ENCODE results near the gene OR51V1. TPM values are rescaled to one million over a fixed set of nuclear protein-coding genes. Genes with fewer than 3 reads are reported as not detected.
A peak's percentile ranks its signal among the peaks of the same experiment; 100 is the strongest.

OR51V1 gene
- polyA plus RNA-seq, 1 experiment: not detected

GRCh38 chr11:5235364-5236095, 35.0 kb upstream of the OR51V1 start:
- ChIA-PET POLR2A (no interaction called here), CTCF (no interaction called here)
- TF ChIP-seq, protein P1, sequence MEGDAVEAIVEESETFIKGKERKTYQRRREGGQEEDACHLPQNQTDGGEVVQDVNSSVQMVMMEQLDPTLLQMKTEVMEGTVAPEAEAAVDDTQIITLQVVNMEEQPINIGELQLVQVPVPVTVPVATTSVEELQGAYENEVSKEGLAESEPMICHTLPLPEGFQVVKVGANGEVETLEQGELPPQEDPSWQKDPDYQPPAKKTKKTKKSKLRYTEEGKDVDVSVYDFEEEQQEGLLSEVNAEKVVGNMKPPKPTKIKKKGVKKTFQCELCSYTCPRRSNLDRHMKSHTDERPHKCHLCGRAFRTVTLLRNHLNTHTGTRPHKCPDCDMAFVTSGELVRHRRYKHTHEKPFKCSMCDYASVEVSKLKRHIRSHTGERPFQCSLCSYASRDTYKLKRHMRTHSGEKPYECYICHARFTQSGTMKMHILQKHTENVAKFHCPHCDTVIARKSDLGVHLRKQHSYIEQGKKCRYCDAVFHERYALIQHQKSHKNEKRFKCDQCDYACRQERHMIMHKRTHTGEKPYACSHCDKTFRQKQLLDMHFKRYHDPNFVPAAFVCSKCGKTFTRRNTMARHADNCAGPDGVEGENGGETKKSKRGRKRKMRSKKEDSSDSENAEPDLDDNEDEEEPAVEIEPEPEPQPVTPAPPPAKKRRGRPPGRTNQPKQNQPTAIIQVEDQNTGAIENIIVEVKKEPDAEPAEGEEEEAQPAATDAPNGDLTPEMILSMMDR (IDR thresholded peaks at IDR 0.05; ENCODE audit: low read depth, low read length): no peak
- DNase-seq (ENCODE audit: low read depth, low spot score): no peak
- H3K9me3 ChIP-seq (ENCODE audit: control insufficient read depth, insufficient read depth, low read length): no peaks in the 10 kb centered on the region
- H3K4me3 ChIP-seq (ENCODE audit: low read depth, low read length): no peak overlapping the region
- H3K27ac ChIP-seq (ENCODE audit: low read depth, low read length): no peak overlapping the region
- H3K27me3 ChIP-seq (ENCODE audit: control insufficient read depth, insufficient read depth, low read length): no peaks in the 10 kb centered on the region

DNA sequence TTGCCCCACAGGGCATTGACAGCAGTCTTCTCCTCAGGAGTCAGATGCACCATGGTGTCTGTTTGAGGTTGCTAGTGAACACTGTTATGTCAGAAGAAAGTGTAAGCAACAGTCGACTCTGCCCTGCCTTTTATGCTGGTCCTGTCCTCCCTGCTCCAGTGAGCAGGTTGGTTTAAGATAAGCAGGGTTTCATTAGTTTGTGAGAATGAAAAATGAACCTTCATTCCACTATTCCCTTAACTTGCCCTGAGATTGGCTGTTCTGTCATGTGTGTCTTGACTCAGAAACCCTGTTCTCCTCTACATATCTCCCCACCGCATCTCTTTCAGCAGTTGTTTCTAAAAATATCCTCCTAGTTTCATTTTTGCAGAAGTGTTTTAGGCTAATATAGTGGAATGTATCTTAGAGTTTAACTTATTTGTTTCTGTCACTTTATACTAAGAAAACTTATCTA, 33.9 kb upstream of the OR51V1 start, which contains the start of gene HBD:
HBD (minus strand) TSS at position 103 of the 454 bp plus-strand sequence; CDS start at position 53, 50 bp downstream.
- POLR2A ChIA-PET: no interaction called here
- peak within 1 kb of the TSS; percentile 40 for H3K27ac ChIP-seq (ENCODE audit: low read depth, low read length)
- H3K4me3 ChIP-seq (ENCODE audit: low read depth, low read length): no peak within 1 kb of the TSS; the same call in 1 of the 2 replicates
- H3K27me3 ChIP-seq (ENCODE audit: control insufficient read depth, insufficient read depth, low read length): no peaks in the 10 kb centered on the region
- TF ChIP-seq, protein P1 (IDR thresholded peaks at IDR 0.05; ENCODE audit: low read depth, low read length): no peak
- no peaks in the 10 kb centered on the region for H3K9me3 ChIP-seq (ENCODE audit: control insufficient read depth, insufficient read depth, low read length)
- DNase-seq (ENCODE audit: low read depth, low spot score): peak; percentile 21
- CTCF ChIA-PET: no interaction called here

DNA sequence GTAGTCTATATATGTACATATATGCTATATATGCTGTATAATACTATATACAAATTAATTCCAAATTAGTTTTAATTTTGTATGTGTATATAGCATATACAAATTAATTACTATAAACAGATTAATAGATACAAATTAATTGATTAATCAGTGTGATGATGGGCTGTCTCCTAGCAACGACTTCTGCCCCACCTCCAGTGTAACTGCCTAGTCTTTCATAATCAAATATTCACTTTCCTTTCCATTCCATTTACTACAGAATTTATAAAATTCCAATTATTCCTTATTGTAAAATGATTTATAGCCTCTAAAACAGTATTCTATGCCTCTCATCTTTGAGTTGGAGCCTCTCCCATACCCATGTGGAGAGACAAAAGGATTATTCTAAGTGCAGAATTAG, 32.8 kb upstream of the OR51V1 start:
- TF ChIP-seq, protein P1 (IDR thresholded peaks at IDR 0.05; ENCODE audit: low read depth, low read length): no peak
- CTCF ChIA-PET: no interaction called here
- DNase-seq (ENCODE audit: low read depth, low spot score): no peak

DNA sequence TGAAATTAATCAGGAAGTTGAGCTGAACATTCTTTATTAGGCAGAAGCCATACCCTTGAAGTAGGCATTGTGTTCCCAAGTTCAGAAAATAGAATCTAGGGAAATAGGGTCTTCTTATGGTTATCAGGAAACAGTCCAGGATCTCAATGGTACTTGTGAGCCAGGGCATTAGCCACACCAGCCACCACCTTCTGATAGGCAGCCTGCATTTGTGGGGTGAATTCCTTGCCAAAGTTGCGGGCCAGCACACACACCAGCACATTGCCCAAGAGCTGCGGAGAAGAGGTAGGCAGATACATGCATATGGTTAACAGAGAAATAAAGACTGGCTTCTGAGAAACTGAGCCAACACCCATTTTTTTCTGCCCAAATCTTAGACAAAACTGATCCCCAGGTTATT, 32.3 kb upstream of the OR51V1 start:
- no peaks in the 10 kb centered on the region for H3K9me3 ChIP-seq (ENCODE audit: control insufficient read depth, insufficient read depth, low read length)
- ChIA-PET POLR2A (no interaction called here), CTCF (no interaction called here)
- no peak overlapping the region for H3K4me3 ChIP-seq (ENCODE audit: low read depth, low read length)
- no peak for DNase-seq (ENCODE audit: low read depth, low spot score)
- TF ChIP-seq, protein P1 (IDR thresholded peaks at IDR 0.05; ENCODE audit: low read depth, low read length): no peak
- H3K27me3 ChIP-seq (ENCODE audit: control insufficient read depth, insufficient read depth, low read length): no peaks in the 10 kb centered on the region
- no peak overlapping the region for H3K27ac ChIP-seq (ENCODE audit: low read depth, low read length)

More for the DNA sequence above, 32.8 kb upstream of the OR51V1 start:
- no peak overlapping the region for H3K4me3 ChIP-seq (ENCODE audit: low read depth, low read length)
- H3K27me3 ChIP-seq (ENCODE audit: control insufficient read depth, insufficient read depth, low read length): no peaks in the 10 kb centered on the region
- POLR2A ChIA-PET: no interaction called here
- no peaks in the 10 kb centered on the region for H3K9me3 ChIP-seq (ENCODE audit: control insufficient read depth, insufficient read depth, low read length)
- H3K27ac ChIP-seq (ENCODE audit: low read depth, low read length): no peak overlapping the region

DNA sequence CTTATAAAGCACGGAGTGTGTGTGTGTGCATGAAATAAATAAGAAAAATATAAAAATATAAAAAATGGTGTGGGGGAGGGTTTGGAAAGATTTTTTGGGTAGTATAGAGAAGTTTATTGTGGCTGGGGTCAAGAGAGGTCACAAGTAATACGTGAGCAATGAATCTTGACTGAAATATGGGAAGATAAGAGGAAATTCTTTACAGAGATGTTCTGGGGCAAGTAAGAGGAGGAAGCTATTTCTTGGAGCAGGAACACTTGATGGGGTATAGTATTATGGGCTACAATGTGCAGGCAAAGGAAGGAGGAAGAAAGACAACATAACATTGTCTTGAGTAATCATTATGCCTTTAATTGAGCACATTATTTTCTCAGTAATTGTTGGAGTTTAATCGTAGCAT, 31.7 kb upstream of the OR51V1 start:
- TF ChIP-seq, protein P1 (IDR thresholded peaks at IDR 0.05; ENCODE audit: low read depth, low read length): no peak
- no peak for DNase-seq (ENCODE audit: low read depth, low spot score)

More for the DNA sequence above, 31.7 kb upstream of the OR51V1 start:
- no peak overlapping the region for H3K4me3 ChIP-seq (ENCODE audit: low read depth, low read length)
- H3K9me3 ChIP-seq (ENCODE audit: control insufficient read depth, insufficient read depth, low read length): no peaks in the 10 kb centered on the region
- POLR2A ChIA-PET: no interaction called here
- CTCF ChIA-PET: no interaction called here
- no peak overlapping the region for H3K27ac ChIP-seq (ENCODE audit: low read depth, low read length)
- no peaks in the 10 kb centered on the region for H3K27me3 ChIP-seq (ENCODE audit: control insufficient read depth, insufficient read depth, low read length)
